SJSA1 (cell line): ENCODE measurements around the gene RPL31. TPM values are rescaled to one million over a fixed set of nuclear protein-coding genes. Genes with fewer than 3 reads are reported as not detected.
A peak's percentile ranks its signal among the peaks of the same experiment; 100 is the strongest.

Experiments used
- DNase-seq, 2 experiments: peaks; one replicate each; pipeline ENCODE4 v3.0.0-alpha.2; 2015 to 2020; ENCODE audit warnings: low spot score in 2 of 2, low read depth in 1 of 2
- H3K27ac ChIP-seq: fragments of 250-450 bp; sonication (Bioruptor Pico); 2 replicates; pipeline ENCODE4 v1.5.1; 2020; ENCODE audit warnings: mild to moderate bottlenecking, moderate library complexity
- H3K27me3 ChIP-seq: fragments of 250-450 bp; sonication (Bioruptor Pico); replicated peaks from 2 replicates; pipeline ENCODE4 v1.5.1; 2020; ENCODE audit warnings: mild to moderate bottlenecking, moderate library complexity
- H3K36me3 ChIP-seq: fragments of 250-450 bp; sonication (Bioruptor Pico); 2 replicates; pipeline ENCODE4 v1.5.1; 2020; ENCODE audit warnings: mild to moderate bottlenecking
- H3K4me1 ChIP-seq: fragments of 250-450 bp; sonication (Bioruptor Pico); replicated peaks from 2 replicates; pipeline ENCODE4 v1.6.1; 2021; ENCODE audit warnings: mild to moderate bottlenecking
- H3K4me3 ChIP-seq: fragments of 250-450 bp; sonication (Bioruptor Pico); 2 replicates; pipeline ENCODE4 v1.5.1; 2020; ENCODE audit warnings: mild to moderate bottlenecking
- H3K9me3 ChIP-seq: fragments of 250-450 bp; sonication (Bioruptor Pico); replicated peaks from 2 replicates; pipeline ENCODE4 v1.5.1; 2020; ENCODE audit warnings: mild to moderate bottlenecking
- total RNA-seq: library from RNA; depleted of rRNA; stranded (reverse); fragments of >200 nt; shearing (Covaris generic); gene quantifications from 2 replicates; pipeline ENCODE4 v1.2.3, GENCODE V29; 2014

RPL31 gene
- total RNA-seq, 1 experiment from 2014 or later = 913 TPM

GRCh38 chr2:100965596-100965995, 36.5 kb upstream of the RPL31 start:
- Histone ChIP-seq H3K9me3 (no peaks in the 10 kb centered on the region), H3K4me1 (no peaks in the 10 kb centered on the region), H3K36me3 (no peaks in the 10 kb centered on the region), H3K27me3 (no peaks in the 10 kb centered on the region), H3K4me3 (no peak overlapping the region), H3K27ac (no peak overlapping the region)
- DNase-seq = no peak

GRCh38 chr2:100967716-100968115, 34.4 kb upstream of the RPL31 start:
- H3K36me3 ChIP-seq = no peaks in the 10 kb centered on the region
- no peak for DNase-seq
- H3K4me1 ChIP-seq = no peaks in the 10 kb centered on the region
- H3K27ac ChIP-seq = no peak overlapping the region
- no peaks in the 10 kb centered on the region for H3K9me3 ChIP-seq
- no peaks in the 10 kb centered on the region for H3K27me3 ChIP-seq
- no peak overlapping the region for H3K4me3 ChIP-seq

GRCh38 chr2:100968146-100969145, 33.6 kb upstream of the RPL31 start:
- Histone ChIP-seq H3K9me3 (no peaks in the 10 kb centered on the region), H3K4me3 (no peak overlapping the region), H3K36me3 (no peaks in the 10 kb centered on the region), H3K4me1 (no peaks in the 10 kb centered on the region), H3K27ac (no peak overlapping the region), H3K27me3 (no peaks in the 10 kb centered on the region)
- DNase-seq = no peak

- no peaks in the 10 kb centered on the region for H3K4me1 ChIP-seq
- H3K36me3 ChIP-seq = no peaks in the 10 kb centered on the region
- no peak overlapping the region for H3K27ac ChIP-seq
- H3K4me3 ChIP-seq = no peak overlapping the region
- H3K9me3 ChIP-seq = no peaks in the 10 kb centered on the region
- H3K27me3 ChIP-seq = no peaks in the 10 kb centered on the region
- DNase-seq = no peak
These were observed 32.1 kb upstream of the RPL31 start for GRCh38 chr2:100969998-100970397.

GRCh38 chr2:100971221-100971620, 30.9 kb upstream of the RPL31 start:
- no peak overlapping the region for H3K27ac ChIP-seq
- H3K36me3 ChIP-seq = no peaks in the 10 kb centered on the region
- H3K27me3 ChIP-seq = no peaks in the 10 kb centered on the region
- no peaks in the 10 kb centered on the region for H3K9me3 ChIP-seq
- no peak for DNase-seq
- no peak overlapping the region for H3K4me3 ChIP-seq
- no peaks in the 10 kb centered on the region for H3K4me1 ChIP-seq

- no peaks in the 10 kb centered on the region for H3K27me3 ChIP-seq
- H3K9me3 ChIP-seq = no peaks in the 10 kb centered on the region
- H3K4me3 ChIP-seq = no peak overlapping the region
- H3K4me1 ChIP-seq = no peaks in the 10 kb centered on the region
- no peaks in the 10 kb centered on the region for H3K36me3 ChIP-seq
- DNase-seq = no peak
- no peak overlapping the region for H3K27ac ChIP-seq
These were observed 29.6 kb upstream of the RPL31 start for GRCh38 chr2:100972452-100972851.

- Histone ChIP-seq H3K27me3 (no peaks in the 10 kb centered on the region), H3K9me3 (no peaks in the 10 kb centered on the region), H3K27ac (no peak overlapping the region), H3K4me3 (no peak overlapping the region), H3K36me3 (no peaks in the 10 kb centered on the region), H3K4me1 (peaks cover 9% of the 10 kb centered on the region)
- no peak for DNase-seq
These were observed 27.2 kb upstream of the RPL31 start for GRCh38 chr2:100974712-100975520.

GRCh38 chr2:100975521-100975785, 26.6 kb upstream of the RPL31 start:
- DNase-seq = no peak
- peaks cover 9% of the 10 kb centered on the region for H3K4me1 ChIP-seq
- H3K27ac ChIP-seq = no peak overlapping the region
- H3K4me3 ChIP-seq = no peak overlapping the region
- H3K9me3 ChIP-seq = no peaks in the 10 kb centered on the region
- no peaks in the 10 kb centered on the region for H3K36me3 ChIP-seq
- H3K27me3 ChIP-seq = no peaks in the 10 kb centered on the region

- H3K27ac ChIP-seq = no peak overlapping the region
- DNase-seq = no peak
- peaks cover 9% of the 10 kb centered on the region for H3K4me1 ChIP-seq
- no peaks in the 10 kb centered on the region for H3K9me3 ChIP-seq
- H3K4me3 ChIP-seq = no peak overlapping the region
- H3K27me3 ChIP-seq = no peaks in the 10 kb centered on the region
- no peaks in the 10 kb centered on the region for H3K36me3 ChIP-seq
These were observed 26.0 kb upstream of the RPL31 start for GRCh38 chr2:100976061-100976460.

- Histone ChIP-seq H3K27ac (no peak overlapping the region), H3K27me3 (no peaks in the 10 kb centered on the region)
- DNase-seq = no peak
These were observed 25.3 kb upstream of the RPL31 start for GRCh38 chr2:100976645-100977391.

GRCh38 chr2:100977511-100977910, 24.6 kb upstream of the RPL31 start:
- H3K27me3 ChIP-seq = no peaks in the 10 kb centered on the region
- H3K36me3 ChIP-seq = no peaks in the 10 kb centered on the region
- peaks cover 9% of the 10 kb centered on the region for H3K4me1 ChIP-seq
- no peak overlapping the region for H3K4me3 ChIP-seq
- H3K9me3 ChIP-seq = no peaks in the 10 kb centered on the region
- DNase-seq = no peak
- H3K27ac ChIP-seq = no peak overlapping the region

More at GRCh38 chr2:100976645-100977391, 25.3 kb upstream of the RPL31 start:
- no peaks in the 10 kb centered on the region for H3K9me3 ChIP-seq
- H3K36me3 ChIP-seq = no peaks in the 10 kb centered on the region
- no peak overlapping the region for H3K4me3 ChIP-seq
- H3K4me1 ChIP-seq = peaks cover 9% of the 10 kb centered on the region

GRCh38 chr2:100978582-100979191, 23.4 kb upstream of the RPL31 start:
- H3K27ac ChIP-seq = no peak overlapping the region; the same call in 1 of the 2 replicates
- H3K4me3 ChIP-seq = no peak overlapping the region
- no peaks in the 10 kb centered on the region for H3K9me3 ChIP-seq
- no peaks in the 10 kb centered on the region for H3K27me3 ChIP-seq
- H3K36me3 ChIP-seq = no peaks in the 10 kb centered on the region
- peaks cover 9% of the 10 kb centered on the region for H3K4me1 ChIP-seq
- peak in 1 of 2 experiments; percentile 25 for DNase-seq

GRCh38 chr2:100980046-100980445, 22.0 kb upstream of the RPL31 start:
- no peaks in the 10 kb centered on the region for H3K36me3 ChIP-seq
- no peak overlapping the region for H3K4me3 ChIP-seq
- H3K27me3 ChIP-seq = no peaks in the 10 kb centered on the region
- peaks cover 9% of the 10 kb centered on the region for H3K4me1 ChIP-seq
- no peaks in the 10 kb centered on the region for H3K9me3 ChIP-seq
- no peak for DNase-seq
- H3K27ac ChIP-seq = no peak overlapping the region
